ENCODE results near the gene ARHGEF4. TPM values are rescaled to one million over a fixed set of nuclear protein-coding genes. Genes with fewer than 3 reads are reported as not detected.

The ARHGEF4 gene
- under 1 TPM in 5 of 7 donors, not detected in 2; 0.30 to 0.88 (median 0.43) TPM for total RNA-seq
- under 1 TPM; 0.19 to 0.52 (median 0.50) TPM for polyA plus RNA-seq
- long read RNA-seq, donor 1: 0 reads
- long read RNA-seq, donor 2: 0 reads

- Histone ChIP-seq H3K4me1 (peaks cover 0 to 18% (median 14%) of the 10 kb centered on the region in 6 donors), H3K27me3 (replicated peaks in 1 of 7) (peaks cover 4 to 88% (median 26%) of the 10 kb centered on the region in 7 donors), H3K36me3 (no peaks in the 10 kb centered on the region), H3K4me3 (peak within 1 kb of the TSS in 7 of 8 donors; percentile 19 to 64 (median 25)), H3K27ac (no peak within 1 kb of the TSS), H3K9me3 (no peaks in the 10 kb centered on the region)
- no peak for TF ChIP-seq POLR2A (IDR thresholded peaks at IDR 0.05)
- no peak for TF ChIP-seq POLR2AphosphoS5 (IDR thresholded peaks at IDR 0.05)
- no peak for TF ChIP-seq CTCF (IDR thresholded peaks at IDR 0.05 in 8 of 11, conservative IDR thresholded peaks at IDR 0.05 in 3 of 11)
- peak; percentile 73 for DNase-seq
- WGBS, 5 donors: 5 to 28% (median 7%) methylated on average over 13 to 70 of the region's 70 CpGs
- intact Hi-C loops (cut with DNase I; ENCODE audit: low total_unique reads): no loop called here
Observed at GRCh38 chr2:130836501-130837174, at the start of gene ARHGEF4. Gene ARHGEF4, plus strand, starts transcription at chr2:130836914. Its CDS starts 40 bp downstream, at chr2:130836954.

- DNase-seq: peak; percentile 53
- Histone ChIP-seq H3K27ac (no peak overlapping the region), H3K27me3 (replicated peaks in 1 of 7) (peaks cover 0 to 17% (median 0%) of the 10 kb centered on the region in 7 donors), H3K4me3 (no peak overlapping the region), H3K9me3 (peaks cover 0 to 7% (median 0%) of the 10 kb centered on the region in 8 donors), H3K36me3 (no peaks in the 10 kb centered on the region), H3K4me1 (no peaks in the 10 kb centered on the region)
- WGBS, 5 donors: 85 to 91% (median 87%) methylated on average over 17 of the region's 17 CpGs
- intact Hi-C loops (cut with DNase I; ENCODE audit: low total_unique reads): no loop called here
- TF ChIP-seq POLR2A (IDR thresholded peaks at IDR 0.05) (no peak), CTCF (IDR thresholded peaks at IDR 0.05 in 8 of 11, conservative IDR thresholded peaks at IDR 0.05 in 3 of 11) (no peak), POLR2AphosphoS5 (IDR thresholded peaks at IDR 0.05) (no peak)
Observed at GRCh38 chr2:130787841-130788240, 48.9 kb upstream of the ARHGEF4 start.

GRCh38 chr2:130790312-130790711 lies 46.4 kb upstream of the ARHGEF4 start:
- no peaks in the 10 kb centered on the region for H3K9me3 ChIP-seq
- intact Hi-C loops (cut with DNase I; ENCODE audit: low total_unique reads): no loop called here
- 66 to 84% (median 74%) methylated on average over 2 of the region's 2 CpGs for WGBS, 5 donors

More at GRCh38 chr2:130790312-130790711, 46.4 kb upstream of the ARHGEF4 start:
- Histone ChIP-seq H3K36me3 (no peaks in the 10 kb centered on the region), H3K27ac (no peak overlapping the region), H3K4me3 (no peak overlapping the region), H3K4me1 (no peaks in the 10 kb centered on the region), H3K27me3 (replicated peaks in 1 of 7) (peaks cover 0 to 17% (median 0%) of the 10 kb centered on the region in 7 donors)
- no peak for DNase-seq
- TF ChIP-seq POLR2AphosphoS5 (IDR thresholded peaks at IDR 0.05): no peak
- no peak for TF ChIP-seq CTCF (IDR thresholded peaks at IDR 0.05 in 8 of 11, conservative IDR thresholded peaks at IDR 0.05 in 3 of 11)
- no peak for TF ChIP-seq POLR2A (IDR thresholded peaks at IDR 0.05)

All from spleen (tissue), 13 donors.